Neural crest cell (in vitro differentiated cells): ENCODE results near the gene SLC38A2. TPM values are rescaled to one million over a fixed set of nuclear protein-coding genes. Genes with fewer than 3 reads are reported as not detected.
A peak's percentile ranks its signal among the peaks of the same experiment; 100 is the strongest.

Experiments
- DNase-seq: peaks from one replicate; pipeline ENCODE4 v3.0.0; 2021; ENCODE audit warnings: low read depth, mixed read lengths, low spot score
- H3K27ac Mint-ChIP-seq: one replicate; pipeline ENCODE4 v1.8.0; 2021; ENCODE audit warnings: mild to moderate bottlenecking, mixed read lengths; ENCODE audit not compliant: unreplicated experiment
- H3K27me3 Mint-ChIP-seq: 2 replicates; pipeline ENCODE4 v1.8.0; 2021; ENCODE audit warnings: low read depth, mild to moderate bottlenecking, mixed read lengths
- H3K36me3 Mint-ChIP-seq: 2 replicates; pipeline ENCODE4 v1.8.0; 2021; ENCODE audit warnings: low read depth, mild to moderate bottlenecking, mixed read lengths
- H3K4me1 Mint-ChIP-seq: 2 replicates; pipeline ENCODE4 v1.8.0; 2021; ENCODE audit warnings: mixed read lengths
- H3K4me3 Mint-ChIP-seq: one replicate; pipeline ENCODE4 v1.8.0; 2021; ENCODE audit warnings: mild to moderate bottlenecking, mixed read lengths
- H3K9me3 Mint-ChIP-seq: 2 replicates; pipeline ENCODE4 v1.8.0; 2021; ENCODE audit warnings: mixed read lengths
- CTCF ChIP-seq: fragments of 200-600 bp; sonication (generic); conservative IDR thresholded peaks from 2 replicates; pipeline ENCODE4 v1.5.0; 2021; ENCODE audit warnings: antibody characterized with exemption, mild to moderate bottlenecking
- total RNA-seq: library from RNA; stranded (reverse); gene quantifications from 2 replicates; pipeline ENCODE4 v1.2.1, GENCODE V29; 2021

SLC38A2 gene
- total RNA-seq, 1 donor from 2014 or later: 186 TPM

GRCh38 chr12:46370380-46370734 is 2.2 kb downstream of the SLC38A2 start:
- Mint-ChIP-seq H3K4me1 (peaks cover 60% of the 10 kb centered on the region), H3K27ac (no peak overlapping the region)

GRCh38 chr12:46369474-46370379 is 2.8 kb downstream of the SLC38A2 start:
- H3K27me3 Mint-ChIP-seq: peaks cover 33% of the 10 kb centered on the region
- no peak for TF ChIP-seq CTCF
- peaks cover 37% of the 10 kb centered on the region for H3K36me3 Mint-ChIP-seq
- H3K9me3 Mint-ChIP-seq: no peaks in the 10 kb centered on the region
- H3K27ac Mint-ChIP-seq: peak overlapping the region; percentile 12
- DNase-seq: no peak
- peak overlapping the region; percentile 100 for H3K4me3 Mint-ChIP-seq
- peaks cover 65% of the 10 kb centered on the region for H3K4me1 Mint-ChIP-seq

More at GRCh38 chr12:46370380-46370734, 2.2 kb downstream of the SLC38A2 start:
- Mint-ChIP-seq H3K27me3 (peaks cover 33% of the 10 kb centered on the region), H3K9me3 (no peaks in the 10 kb centered on the region), H3K36me3 (peaks cover 35% of the 10 kb centered on the region), H3K4me3 (peak overlapping the region; percentile 100)
- DNase-seq: no peak
- no peak for TF ChIP-seq CTCF

GRCh38 chr12:46369095-46369473 is 3.5 kb downstream of the SLC38A2 start:
- no peaks in the 10 kb centered on the region for H3K9me3 Mint-ChIP-seq
- peak overlapping the region; percentile 12 for H3K27ac Mint-ChIP-seq
- H3K36me3 Mint-ChIP-seq: peaks cover 40% of the 10 kb centered on the region
- peaks cover 63% of the 10 kb centered on the region for H3K4me1 Mint-ChIP-seq
- peak overlapping the region; percentile 100 for H3K4me3 Mint-ChIP-seq
- no peak for TF ChIP-seq CTCF
- peaks cover 29% of the 10 kb centered on the region for H3K27me3 Mint-ChIP-seq
- DNase-seq: no peak

GRCh38 chr12:46368684-46369083 is 3.9 kb downstream of the SLC38A2 start:
- peaks cover 59% of the 10 kb centered on the region for H3K4me1 Mint-ChIP-seq
- H3K36me3 Mint-ChIP-seq: peaks cover 41% of the 10 kb centered on the region
- TF ChIP-seq CTCF: no peak
- DNase-seq: no peak
- peaks cover 25% of the 10 kb centered on the region for H3K27me3 Mint-ChIP-seq
- H3K9me3 Mint-ChIP-seq: no peaks in the 10 kb centered on the region
- H3K4me3 Mint-ChIP-seq: peak overlapping the region; percentile 83
- no peak overlapping the region for H3K27ac Mint-ChIP-seq

GRCh38 chr12:46368138-46368537 is 4.4 kb downstream of the SLC38A2 start:
- H3K36me3 Mint-ChIP-seq: peaks cover 41% of the 10 kb centered on the region
- H3K9me3 Mint-ChIP-seq: no peaks in the 10 kb centered on the region
- TF ChIP-seq CTCF: no peak
- peaks cover 53% of the 10 kb centered on the region for H3K4me1 Mint-ChIP-seq
- no peak for DNase-seq
- H3K27me3 Mint-ChIP-seq: peaks cover 19% of the 10 kb centered on the region
- no peak overlapping the region for H3K27ac Mint-ChIP-seq
- peak overlapping the region; percentile 83 for H3K4me3 Mint-ChIP-seq
